ENCODE data around the gene PLEKHF1. TPM values are rescaled to one million over a fixed set of nuclear protein-coding genes. Genes with fewer than 3 reads are reported as not detected.

PLEKHF1 gene
- total and polyA plus RNA-seq, 2 experiments from 2014 or later = 10.1 to 25.1 TPM

DNA sequence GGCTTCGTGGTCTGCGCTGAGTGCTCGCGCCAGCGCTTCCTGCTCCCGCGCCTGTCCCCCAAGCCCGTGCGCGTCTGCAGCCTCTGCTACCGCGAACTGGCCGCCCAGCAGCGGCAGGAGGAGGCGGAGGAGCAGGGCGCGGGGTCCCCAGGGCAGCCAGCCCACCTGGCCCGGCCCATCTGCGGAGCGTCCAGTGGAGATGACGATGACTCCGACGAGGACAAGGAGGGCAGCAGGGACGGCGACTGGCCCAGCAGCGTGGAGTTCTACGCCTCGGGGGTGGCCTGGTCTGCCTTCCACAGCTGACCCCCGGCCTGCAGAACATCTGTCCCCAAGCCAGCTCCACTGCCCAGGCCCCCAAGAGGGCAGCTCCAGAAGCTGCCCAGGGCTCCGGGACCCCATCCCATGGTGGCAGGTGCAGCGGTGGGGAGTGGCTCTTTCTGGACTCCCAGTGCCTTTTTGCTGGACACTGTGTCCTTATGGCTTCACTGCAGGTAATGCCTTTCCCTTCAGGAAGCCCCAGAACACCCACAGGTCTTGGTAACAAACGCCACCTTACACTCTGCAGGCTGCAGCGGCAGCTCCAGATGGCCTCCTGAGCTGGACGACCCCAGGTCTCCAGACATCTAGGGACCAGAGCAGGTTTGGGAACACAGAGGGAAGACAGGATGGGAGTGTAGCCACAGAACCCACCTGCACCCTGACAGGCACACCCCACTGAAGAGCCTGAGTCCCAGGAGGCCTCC lies 9.3 kb downstream of the PLEKHF1 start (continued):
- no peak for TF ChIP-seq REST (IDR thresholded peaks at IDR 0.05; ENCODE audit: unreplicated experiment)
- TF ChIP-seq EZH2 (IDR thresholded peaks at IDR 0.05; ENCODE audit: low read depth, unreplicated experiment) = no peak
- TF ChIP-seq, protein P1, sequence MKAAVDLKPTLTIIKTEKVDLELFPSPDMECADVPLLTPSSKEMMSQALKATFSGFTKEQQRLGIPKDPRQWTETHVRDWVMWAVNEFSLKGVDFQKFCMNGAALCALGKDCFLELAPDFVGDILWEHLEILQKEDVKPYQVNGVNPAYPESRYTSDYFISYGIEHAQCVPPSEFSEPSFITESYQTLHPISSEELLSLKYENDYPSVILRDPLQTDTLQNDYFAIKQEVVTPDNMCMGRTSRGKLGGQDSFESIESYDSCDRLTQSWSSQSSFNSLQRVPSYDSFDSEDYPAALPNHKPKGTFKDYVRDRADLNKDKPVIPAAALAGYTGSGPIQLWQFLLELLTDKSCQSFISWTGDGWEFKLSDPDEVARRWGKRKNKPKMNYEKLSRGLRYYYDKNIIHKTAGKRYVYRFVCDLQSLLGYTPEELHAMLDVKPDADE (IDR thresholded peaks at IDR 0.05) = no peak
- TF ChIP-seq CTCF (conservative IDR thresholded peaks at IDR 0.05; ENCODE audit: low read depth in 2 of 2) = no peak
- no peak for TF ChIP-seq NANOG (IDR thresholded peaks at IDR 0.05; ENCODE audit: borderline replicate concordance)
- TF ChIP-seq JUNB (IDR thresholded peaks at IDR 0.05; ENCODE audit: unreplicated experiment) = no peak
- TF ChIP-seq ZNF114 (CRISPR knock-in tag; IDR thresholded peaks at IDR 0.05) = no peak

- H3K9me3 Mint-ChIP-seq = no peaks in the 10 kb centered on the region; the same call in 2 of the 3 replicates
- no peak for ATAC-seq
- TF ChIP-seq REST (IDR thresholded peaks at IDR 0.05; ENCODE audit: unreplicated experiment) = no peak
- TF ChIP-seq CTCF (conservative IDR thresholded peaks at IDR 0.05; ENCODE audit: low read depth in 2 of 2) = no peak
- TF ChIP-seq CREB1 (CRISPR knock-in tag; IDR thresholded peaks at IDR 0.05; ENCODE audit: low read depth) = no peak
Measured at GRCh38 chr19:29675120-29675649, 9.9 kb downstream of the PLEKHF1 start.

More at GRCh38 chr19:29675120-29675649, 9.9 kb downstream of the PLEKHF1 start:
- Histone ChIP-seq H3F3A (replicated peaks; ENCODE audit: low read depth) (no peaks in the 10 kb centered on the region), H2AFZ (no peak overlapping the region), H3K4me2 (no peak overlapping the region), H3K27ac (ENCODE audit: low read depth) (no peak overlapping the region), H3K9me2 (ENCODE audit: insufficient read depth) (no peaks in the 10 kb centered on the region; the same call in 1 of the 2 replicates), H3K79me2 (replicated peaks; ENCODE audit: insufficient read depth) (peaks cover 25% of the 10 kb centered on the region), H3K27me3 (ENCODE audit: insufficient read depth) (no peaks in the 10 kb centered on the region), H3K36me3 (ENCODE audit: insufficient read depth) (no peaks in the 10 kb centered on the region), H3K4me3 (no peak overlapping the region), H4K20me1 (replicated peaks; ENCODE audit: insufficient read depth) (no peaks in the 10 kb centered on the region; the same call in none of the 2 replicates), H3K4me1 (ENCODE audit: insufficient read depth) (no peaks in the 10 kb centered on the region)
- H3K27ac Mint-ChIP-seq = no peak overlapping the region
- no peak for DNase-seq (ENCODE audit: low spot score)
- peaks cover 14% of the 10 kb centered on the region for H3K36me3 Mint-ChIP-seq (ENCODE audit: low read depth)
- peaks cover 6% of the 10 kb centered on the region; the same call in 2 of the 3 replicates for H3K4me1 Mint-ChIP-seq
- no peak overlapping the region for H3K4me3 Mint-ChIP-seq
- H3K27me3 Mint-ChIP-seq (ENCODE audit: insufficient read depth, low read depth, poor library complexity) = peaks cover 7% of the 10 kb centered on the region

Measured in GM23338 (cell line).